AG09319 (cell line): ENCODE measurements around the gene LANCL1.

Source experiments
- DNase-seq: peaks from one replicate; pipeline ENCODE4 v3.0.0-alpha.2; 2010; ENCODE audit warnings: low read depth; ENCODE audit errors: extremely low read depth
- CTCF ChIP-seq: IDR thresholded peaks from 2 replicates; pipeline ENCODE4 v1.5.1; 2011; ENCODE audit warnings: low read depth, mild to moderate bottlenecking, inconsistent platforms, low read length, moderate library complexity

LANCL1 gene

GRCh38 chr2:210443527-210443926, 33.0 kb downstream of the LANCL1 start:
- no peak for DNase-seq
- no peak for TF ChIP-seq CTCF

GRCh38 chr2:210442878-210443277, 33.7 kb downstream of the LANCL1 start:
- DNase-seq, result no peak

DNA sequence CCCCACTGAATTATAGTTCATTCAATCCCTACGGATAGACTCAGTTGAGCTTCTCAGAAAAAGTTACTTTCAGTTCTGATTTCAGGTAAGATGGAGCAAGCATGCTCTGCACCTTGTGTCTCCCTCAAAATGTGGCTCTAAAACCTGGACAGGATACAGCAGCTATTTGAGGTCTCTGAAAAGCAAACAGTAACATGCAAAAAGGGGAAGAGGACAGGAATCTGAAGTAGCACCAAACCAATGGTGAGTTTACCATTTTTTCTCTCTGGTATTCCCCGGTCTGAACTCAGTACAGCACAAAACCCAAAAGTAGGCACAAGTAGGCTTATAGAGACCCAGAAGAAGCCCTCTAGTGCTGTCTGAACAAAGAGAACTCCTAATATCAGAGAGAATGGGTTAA, 34.1 kb downstream of the LANCL1 start:
- no peak for DNase-seq
- TF ChIP-seq CTCF, result no peak

More at GRCh38 chr2:210442878-210443277, 33.7 kb downstream of the LANCL1 start:
- no peak for TF ChIP-seq CTCF

- DNase-seq, result no peak
- no peak for TF ChIP-seq CTCF
These were observed 36.4 kb downstream of the LANCL1 start for GRCh38 chr2:210440206-210440605.

GRCh38 chr2:210435439-210435838, 41.1 kb downstream of the LANCL1 start:
- no peak for DNase-seq
- no peak for TF ChIP-seq CTCF

GRCh38 chr2:210432633-210433032, 43.9 kb downstream of the LANCL1 start:
- TF ChIP-seq CTCF, result no peak
- DNase-seq, result no peak

GRCh38 chr2:210429403-210430137, 47.0 kb downstream of the LANCL1 start:
- DNase-seq, result no peak

More at GRCh38 chr2:210429403-210430137, 47.0 kb downstream of the LANCL1 start:
- TF ChIP-seq CTCF, result no peak
